ENCODE data around the gene BPIFB4. TPM values are rescaled to one million over a fixed set of nuclear protein-coding genes. Genes with fewer than 3 reads are reported as not detected.
"Not testable (repeated sequence)": the region's sequence is repeated elsewhere in the genome, so short reads cannot be mapped to it uniquely, and the experiment has no call there.

BPIFB4 gene
- total RNA-seq, 3 donors from 2014 or later = not detected

DNA sequence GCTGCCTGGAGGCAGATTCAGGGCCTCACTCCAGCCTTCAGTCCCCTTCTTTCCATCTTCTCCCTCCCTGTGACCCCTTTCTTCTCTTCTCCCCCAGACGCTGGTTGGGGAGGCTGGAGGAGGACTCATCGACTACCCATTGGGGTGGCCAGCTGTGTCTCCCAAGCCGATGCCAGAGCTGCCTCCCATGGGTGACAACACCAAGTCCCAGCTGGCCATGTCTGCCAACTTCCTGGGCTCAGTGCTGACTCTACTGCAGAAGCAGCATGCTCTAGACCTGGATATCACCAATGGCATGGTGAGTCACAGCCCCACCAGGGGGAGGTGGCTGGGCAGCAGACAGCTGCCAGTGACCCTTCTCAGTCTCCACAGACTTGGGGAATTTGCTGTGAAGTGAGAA lies 12.9 kb downstream of the BPIFB4 start:
- DNase-seq (ENCODE audit: low spot score in 2 of 2) = no peak

DNA sequence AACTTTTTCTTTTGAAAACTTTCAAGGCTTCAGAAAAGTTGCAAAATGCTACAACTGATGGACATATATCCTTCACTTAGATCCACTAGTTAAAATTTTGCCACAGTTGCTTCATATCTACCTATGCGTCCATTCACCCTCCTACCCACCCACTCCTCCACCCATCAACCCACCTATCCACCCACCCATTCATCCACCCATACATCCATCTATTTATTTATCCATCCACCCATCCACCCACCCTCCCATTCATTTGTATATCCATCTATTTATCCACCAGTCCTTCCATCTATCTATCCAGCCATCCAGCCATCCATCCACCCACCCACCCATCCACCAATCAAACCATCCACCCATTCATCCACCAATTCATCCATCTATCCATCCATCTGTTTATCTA lies 13.6 kb downstream of the BPIFB4 start:
- DNase-seq (ENCODE audit: low spot score in 2 of 2) = no peak
- Histone ChIP-seq H3K9me3 (no peaks in the 10 kb centered on the region), H3K4me3 (no peak overlapping the region), H3K4me1 (no peaks in the 10 kb centered on the region), H3K27ac (no peak overlapping the region), H3K27me3 (no peaks in the 10 kb centered on the region), H3K36me3 (no peaks in the 10 kb centered on the region)
- intact Hi-C loops (cut with DNase I; ENCODE audit: low total_unique reads) = no loop called here
- TF ChIP-seq POLR2A (IDR thresholded peaks at IDR 0.05) (no peak), POLR2AphosphoS5 (IDR thresholded peaks at IDR 0.05) (no peak)
- TF ChIP-seq, protein P1, sequence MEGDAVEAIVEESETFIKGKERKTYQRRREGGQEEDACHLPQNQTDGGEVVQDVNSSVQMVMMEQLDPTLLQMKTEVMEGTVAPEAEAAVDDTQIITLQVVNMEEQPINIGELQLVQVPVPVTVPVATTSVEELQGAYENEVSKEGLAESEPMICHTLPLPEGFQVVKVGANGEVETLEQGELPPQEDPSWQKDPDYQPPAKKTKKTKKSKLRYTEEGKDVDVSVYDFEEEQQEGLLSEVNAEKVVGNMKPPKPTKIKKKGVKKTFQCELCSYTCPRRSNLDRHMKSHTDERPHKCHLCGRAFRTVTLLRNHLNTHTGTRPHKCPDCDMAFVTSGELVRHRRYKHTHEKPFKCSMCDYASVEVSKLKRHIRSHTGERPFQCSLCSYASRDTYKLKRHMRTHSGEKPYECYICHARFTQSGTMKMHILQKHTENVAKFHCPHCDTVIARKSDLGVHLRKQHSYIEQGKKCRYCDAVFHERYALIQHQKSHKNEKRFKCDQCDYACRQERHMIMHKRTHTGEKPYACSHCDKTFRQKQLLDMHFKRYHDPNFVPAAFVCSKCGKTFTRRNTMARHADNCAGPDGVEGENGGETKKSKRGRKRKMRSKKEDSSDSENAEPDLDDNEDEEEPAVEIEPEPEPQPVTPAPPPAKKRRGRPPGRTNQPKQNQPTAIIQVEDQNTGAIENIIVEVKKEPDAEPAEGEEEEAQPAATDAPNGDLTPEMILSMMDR (IDR thresholded peaks at IDR 0.05) = no peak

More for the DNA sequence above, 12.9 kb downstream of the BPIFB4 start:
- intact Hi-C loops (cut with DNase I; ENCODE audit: low total_unique reads) = no loop called here
- no peaks in the 10 kb centered on the region for H3K27me3 ChIP-seq
- H3K9me3 ChIP-seq = no peaks in the 10 kb centered on the region
- no peaks in the 10 kb centered on the region for H3K4me1 ChIP-seq
- no peaks in the 10 kb centered on the region for H3K36me3 ChIP-seq
- TF ChIP-seq POLR2AphosphoS5 (IDR thresholded peaks at IDR 0.05) (no peak), POLR2A (IDR thresholded peaks at IDR 0.05) (no peak)
- TF ChIP-seq, protein P1 (IDR thresholded peaks at IDR 0.05) = no peak
- no peak overlapping the region for H3K4me3 ChIP-seq
- H3K27ac ChIP-seq = no peak overlapping the region

DNA sequence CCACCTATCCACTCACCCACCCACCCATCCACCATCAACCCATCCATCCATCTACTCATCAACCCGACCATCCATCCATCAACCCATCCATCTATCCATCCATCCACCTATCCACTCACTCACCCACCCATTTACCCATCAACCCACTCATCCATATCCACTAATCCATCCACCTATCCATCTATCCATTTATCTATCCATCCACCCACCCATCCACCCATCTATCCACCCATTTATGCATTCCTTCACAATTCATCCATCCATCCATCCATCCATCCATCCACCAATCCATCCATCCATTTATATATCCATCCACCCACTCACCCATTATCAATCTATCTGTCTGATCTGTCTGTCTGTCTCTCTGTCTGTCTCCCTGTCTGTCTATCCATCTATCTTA lies 14.1 kb downstream of the BPIFB4 start:
- Histone ChIP-seq H3K27me3 (no peaks in the 10 kb centered on the region), H3K4me1 (no peaks in the 10 kb centered on the region), H3K4me3 (no peak overlapping the region), H3K27ac (no peak overlapping the region), H3K36me3 (no peaks in the 10 kb centered on the region), H3K9me3 (no peaks in the 10 kb centered on the region)
- TF ChIP-seq, protein P1 (IDR thresholded peaks at IDR 0.05) = no peak
- TF ChIP-seq POLR2AphosphoS5 (IDR thresholded peaks at IDR 0.05) (no peak), POLR2A (IDR thresholded peaks at IDR 0.05) (no peak)
- intact Hi-C loops (cut with DNase I; ENCODE audit: low total_unique reads) = no loop called here
- DNase-seq (ENCODE audit: low spot score in 2 of 2) = no peak

DNA sequence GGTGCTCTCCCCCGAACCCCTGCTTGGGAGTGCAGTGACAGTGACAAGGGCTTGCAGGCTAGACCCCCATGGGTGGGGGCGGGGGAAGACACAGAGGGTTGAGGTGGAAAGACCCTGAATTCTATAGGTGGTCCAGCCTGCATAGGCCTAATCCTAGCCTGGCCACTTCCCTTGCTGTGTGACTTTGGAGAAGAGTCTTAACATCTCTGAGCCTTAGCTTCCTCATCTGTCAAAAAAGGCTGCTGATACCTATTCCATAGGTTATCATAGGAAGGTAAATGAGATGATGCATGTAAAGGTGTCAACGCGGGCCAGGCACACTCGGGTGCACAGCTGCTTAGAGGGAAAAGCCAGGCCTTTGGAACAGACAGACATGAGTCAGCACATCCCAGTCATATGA lies 15.8 kb downstream of the BPIFB4 start:
- no peak overlapping the region for H3K4me3 ChIP-seq
- intact Hi-C loops (cut with DNase I; ENCODE audit: low total_unique reads) = no loop called here
- DNase-seq (ENCODE audit: low spot score in 2 of 2) = no peak
- no peaks in the 10 kb centered on the region for H3K36me3 ChIP-seq
- H3K9me3 ChIP-seq = no peaks in the 10 kb centered on the region
- H3K27me3 ChIP-seq = no peaks in the 10 kb centered on the region
- TF ChIP-seq, protein P1 (IDR thresholded peaks at IDR 0.05) = no peak
- TF ChIP-seq POLR2AphosphoS5 (IDR thresholded peaks at IDR 0.05) (no peak), POLR2A (IDR thresholded peaks at IDR 0.05) (no peak)
- H3K27ac ChIP-seq = no peak overlapping the region
- no peaks in the 10 kb centered on the region for H3K4me1 ChIP-seq

DNA sequence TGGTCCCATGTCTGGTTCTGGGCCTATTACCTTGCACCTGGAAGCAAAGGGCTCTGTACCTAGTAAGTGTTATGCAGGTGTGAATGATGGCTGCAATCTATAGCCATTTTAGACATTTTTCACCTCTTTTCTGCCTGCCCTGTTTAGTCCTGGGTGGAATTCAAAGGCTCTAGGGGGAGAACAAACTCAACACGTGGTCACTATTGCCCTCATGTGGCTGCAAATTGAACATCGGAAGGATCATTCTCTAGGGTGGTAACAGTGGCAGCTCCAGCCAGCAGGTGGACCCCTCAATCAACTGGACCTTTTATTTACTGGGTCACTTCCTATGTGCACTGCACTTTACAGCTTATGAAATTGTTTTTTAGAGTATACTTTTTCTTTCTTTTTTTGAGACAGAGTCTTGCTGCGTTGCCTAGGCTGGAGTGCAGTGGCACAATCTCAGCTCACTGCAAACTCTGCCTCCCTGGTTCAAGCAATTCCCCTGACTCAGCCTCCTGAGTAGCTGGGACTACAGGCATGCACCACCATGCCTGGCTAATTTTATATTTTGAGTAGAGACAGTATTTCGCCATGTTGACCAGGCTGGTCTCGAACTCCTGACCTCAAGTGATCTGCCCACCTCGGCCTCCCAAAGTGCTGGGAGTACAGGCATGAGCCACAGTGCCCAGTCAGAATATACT lies 16.6 kb downstream of the BPIFB4 start:
- DNase-seq (ENCODE audit: low spot score in 2 of 2); H3K9me3 ChIP-seq; H3K36me3 ChIP-seq; H3K27ac ChIP-seq; H3K27me3 ChIP-seq; intact Hi-C loops (cut with DNase I; ENCODE audit: low total_unique reads); H3K4me3 ChIP-seq; H3K4me1 ChIP-seq: not testable (repeated sequence)
- TF ChIP-seq, protein P1 (IDR thresholded peaks at IDR 0.05) = peak in 2 of 3 donors; percentile 56 to 64
